ENCODE data around the gene FNIP2.

GRCh38 chr4:158771776-158772175 is 3.0 kb downstream of the FNIP2 start:
- TF ChIP-seq CTCF (conservative IDR thresholded peaks at IDR 0.05 in 1 of 2, IDR thresholded peaks at IDR 0.05 in 1 of 2; ENCODE audit: extremely low read depth in 1 of 2, insufficient read depth in 1 of 2, low read depth in 1 of 2, low read length in 2 of 2), result no peak
- no peak for TF ChIP-seq EZH2 (IDR thresholded peaks at IDR 0.05; ENCODE audit: borderline replicate concordance, low read length)

All from mammary epithelial cell (primary cell).